Measurements from ENCODE around the gene TLR7.

Gene TLR7

DNA sequence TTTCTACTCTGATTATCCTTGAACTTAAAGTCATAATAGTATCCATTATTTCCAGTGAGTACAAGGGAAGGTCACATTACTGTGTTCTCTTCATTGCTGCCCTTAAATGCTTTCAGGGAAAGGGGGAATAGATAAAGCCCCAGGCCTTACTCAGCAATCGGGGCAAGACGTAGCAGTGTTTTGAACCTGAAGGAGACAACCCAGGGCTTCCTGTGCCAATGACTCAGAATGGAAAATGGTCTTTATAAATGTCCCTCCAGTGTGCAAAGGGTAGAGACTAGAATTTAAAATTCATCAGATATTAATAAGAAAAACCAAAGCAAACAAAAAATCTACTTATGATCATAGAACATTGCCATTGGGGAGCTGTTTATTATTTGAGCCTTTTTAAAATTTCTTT lies 63.3 kb downstream of the TLR7 start:
- DNase-seq (ENCODE audit: low read depth), result no peak

DNA sequence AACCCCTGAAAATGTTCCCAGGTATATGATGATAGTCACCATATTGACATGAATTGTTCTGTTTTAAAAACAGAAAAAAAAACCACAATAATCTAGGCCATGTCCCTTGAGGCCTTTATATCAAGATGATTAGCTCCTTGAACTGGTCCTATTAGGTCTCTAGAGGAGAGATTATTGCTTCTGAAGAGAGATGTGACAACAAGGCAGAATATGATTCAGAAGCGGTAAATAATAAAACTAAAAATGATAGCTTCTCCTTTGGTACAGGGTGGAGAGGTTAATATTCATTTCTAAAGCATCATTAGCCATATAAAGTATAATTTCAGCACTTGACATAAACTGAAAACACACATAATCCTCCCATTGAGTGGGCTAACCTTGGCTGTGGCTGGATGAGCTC lies 65.4 kb downstream of the TLR7 start:
- DNase-seq (ENCODE audit: low read depth), result no peak

DNA sequence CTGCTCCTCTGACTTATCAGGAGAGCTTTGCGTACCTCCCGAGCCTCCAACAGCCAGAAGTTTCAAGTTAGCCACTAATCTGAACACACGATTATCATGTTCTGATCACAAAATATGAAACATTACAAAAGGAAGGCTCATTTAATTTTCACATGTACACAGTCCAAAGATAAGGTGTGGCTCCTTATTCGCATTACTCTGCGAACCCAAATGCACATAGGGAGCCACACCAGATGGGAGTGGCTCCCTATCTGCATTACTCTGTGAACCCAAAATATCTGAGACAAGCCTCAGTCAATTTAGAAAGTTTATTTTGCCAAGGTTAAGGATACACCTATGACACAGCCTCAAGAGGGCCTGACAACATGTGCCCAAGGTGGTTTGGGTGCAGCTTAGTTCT lies 68.0 kb downstream of the TLR7 start:
- DNase-seq (ENCODE audit: low read depth), result no peak

DNA sequence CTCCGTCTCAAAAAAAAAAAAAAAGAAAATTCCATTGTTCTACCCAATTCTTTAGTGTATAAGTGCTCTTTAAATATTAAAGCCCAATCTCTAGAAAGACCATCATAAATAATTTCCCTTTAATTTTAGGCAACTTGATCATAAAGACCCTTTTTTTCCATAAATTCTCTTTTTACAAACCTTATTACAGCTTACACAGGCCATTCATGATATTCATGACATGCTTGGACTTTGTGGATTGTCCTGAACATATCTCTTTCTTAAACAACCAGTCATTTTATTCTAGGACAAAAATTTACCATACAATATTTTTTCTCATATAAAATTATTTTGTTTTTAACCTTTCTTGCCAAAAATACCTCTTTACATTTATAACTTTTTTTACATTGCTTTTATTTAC lies 70.1 kb downstream of the TLR7 start:
- no peak for DNase-seq (ENCODE audit: low read depth)

All from activated T-cell treated with anti-CD3 and anti-CD28 coated beads for 1 hour (primary cell).